Chondrocyte (in vitro differentiated cells): ENCODE results near the gene OASL. TPM values are rescaled to one million over a fixed set of nuclear protein-coding genes. Genes with fewer than 3 reads are reported as not detected.

ENCODE experiments used
- DNase-seq: peaks from one replicate; pipeline ENCODE4 v3.0.0; 2021; ENCODE audit warnings: mixed read lengths, low spot score
- H3K27ac Mint-ChIP-seq: one replicate; pipeline ENCODE4 v1.8.0; 2021; ENCODE audit warnings: mild to moderate bottlenecking, moderate library complexity, mixed read lengths; ENCODE audit not compliant: unreplicated experiment
- H3K27me3 Mint-ChIP-seq: 2 replicates; pipeline ENCODE4 v1.8.0; 2021; ENCODE audit warnings: low read depth, mixed read lengths
- H3K36me3 Mint-ChIP-seq: 2 replicates; pipeline ENCODE4 v1.8.0; 2021; ENCODE audit warnings: low read depth, mixed read lengths
- H3K4me1 Mint-ChIP-seq: 2 replicates; pipeline ENCODE4 v1.8.0; 2021; ENCODE audit warnings: low read depth, mild to moderate bottlenecking, mixed read lengths
- H3K4me3 Mint-ChIP-seq: one replicate; pipeline ENCODE4 v1.8.0; 2021; ENCODE audit warnings: mild to moderate bottlenecking, moderate library complexity, mixed read lengths; ENCODE audit not compliant: unreplicated experiment
- H3K9me3 Mint-ChIP-seq: 2 replicates; pipeline ENCODE4 v1.8.0; 2021; ENCODE audit warnings: low read depth, mixed read lengths
- CTCF ChIP-seq: fragments of 200-600 bp; sonication (generic); IDR thresholded peaks from 2 replicates; pipeline ENCODE4 v1.5.0; 2021; ENCODE audit warnings: antibody characterized with exemption, mild to moderate bottlenecking, moderate library complexity
- total RNA-seq: library from RNA; stranded (reverse); gene quantifications from 3 replicates; pipeline ENCODE4 v1.2.1, GENCODE V29; 2021

The OASL gene
- total RNA-seq, 1 donor from 2014 or later = not detected

GRCh38 chr12:120972870-120973543 is 66.0 kb downstream of the OASL start:
- Mint-ChIP-seq H3K27ac (no peak overlapping the region), H3K4me1 (peaks cover 12% of the 10 kb centered on the region), H3K9me3 (no peaks in the 10 kb centered on the region), H3K27me3 (no peaks in the 10 kb centered on the region), H3K36me3 (no peaks in the 10 kb centered on the region), H3K4me3 (no peak overlapping the region)
- TF ChIP-seq CTCF = no peak
- no peak for DNase-seq

- no peaks in the 10 kb centered on the region for H3K36me3 Mint-ChIP-seq
- peaks cover 2% of the 10 kb centered on the region for H3K27me3 Mint-ChIP-seq
- TF ChIP-seq CTCF = peak; percentile 90
- no peaks in the 10 kb centered on the region for H3K9me3 Mint-ChIP-seq
- no peak overlapping the region for H3K27ac Mint-ChIP-seq
- DNase-seq = no peak
- H3K4me3 Mint-ChIP-seq = no peak overlapping the region
- peaks cover 12% of the 10 kb centered on the region for H3K4me1 Mint-ChIP-seq
These were observed 67.5 kb downstream of the OASL start for GRCh38 chr12:120971299-120972180.

- DNase-seq = no peak
- no peaks in the 10 kb centered on the region for H3K36me3 Mint-ChIP-seq
- no peak for TF ChIP-seq CTCF
- peaks cover 12% of the 10 kb centered on the region for H3K4me1 Mint-ChIP-seq
- peaks cover 6% of the 10 kb centered on the region for H3K27me3 Mint-ChIP-seq
- no peaks in the 10 kb centered on the region for H3K9me3 Mint-ChIP-seq
- H3K4me3 Mint-ChIP-seq = no peak overlapping the region
- no peak overlapping the region for H3K27ac Mint-ChIP-seq
These were observed 68.7 kb downstream of the OASL start for GRCh38 chr12:120970310-120970709.

Other genes starting within 250 kb of the OASL start
- gene SPPL3, start 134.9 kb downstream of the OASL start, total RNA-seq = 45.7 to 53.6 TPM (median 51.3 TPM) in 3 replicates
- not detected in 3 replicates for gene HNF1A, start 60.7 kb downstream of the OASL start, total RNA-seq
- gene C12orf43, start 22.8 kb downstream of the OASL start, total RNA-seq = 12.1 to 14.2 TPM (median 14.1 TPM) in 3 replicates
- 0.39 to 1.00 TPM (median 0.47 TPM) in 3 replicates for gene P2RX7, start 93.6 kb upstream of the OASL start, total RNA-seq
- 14.7 to 23.3 TPM (median 20.7 TPM) in 3 replicates for gene P2RX4, start 170.9 kb upstream of the OASL start, total RNA-seq